Activated naive CD4-positive, alpha-beta T cell treated with anti-CD3 and anti-CD28 coated beads for 36 hours (primary cell): ENCODE results near the gene MERTK. TPM values are rescaled to one million over a fixed set of nuclear protein-coding genes. Genes with fewer than 3 reads are reported as not detected.
A peak's percentile ranks its signal among the peaks of the same experiment; 100 is the strongest.
"Not testable (repeated sequence)": the region's sequence is repeated elsewhere in the genome, so short reads cannot be mapped to it uniquely, and the experiment has no call there.

Experiments
- CTCF ChIA-PET: fragments of 350-600 bp; sonication (Branson Sonifier 250); formaldehyde crosslinking; loops from one replicate; lab custom pipeline; 2021; ENCODE audit warnings: antibody characterized with exemption; lab: Charles Lee
- DNase-seq: peaks from one replicate; pipeline ENCODE4 v3.0.0-alpha.2; 2020
- H3K27ac Mint-ChIP-seq: one replicate; pipeline ENCODE4 v1.8.0; 2021; ENCODE audit warnings: mild to moderate bottlenecking, mixed read lengths
- H3K27me3 Mint-ChIP-seq: one replicate; pipeline ENCODE4 v1.8.0; 2021; ENCODE audit warnings: low read depth, mixed read lengths
- H3K36me3 Mint-ChIP-seq: one replicate; pipeline ENCODE4 v1.8.0; 2021; ENCODE audit warnings: low read depth, mixed read lengths
- H3K4me1 Mint-ChIP-seq: one replicate; pipeline ENCODE4 v1.8.0; 2021; ENCODE audit warnings: low read depth, mixed read lengths
- H3K4me3 Mint-ChIP-seq: one replicate; pipeline ENCODE4 v1.8.0; 2021; ENCODE audit warnings: mild to moderate bottlenecking, moderate library complexity, mixed read lengths
- H3K9me3 Mint-ChIP-seq: one replicate; pipeline ENCODE4 v1.8.0; 2021; ENCODE audit warnings: mixed read lengths
- intact Hi-C: fragments of 100-400 bp; cut with micrococcal nuclease; formaldehyde crosslinking; loops from one replicate; pipeline ENCODE4 v1.15.1; 2023
- total RNA-seq, 2 experiments: library from RNA; stranded (reverse); gene quantifications; one replicate each; pipeline ENCODE4 v1.2.3, GENCODE V29; 2021

MERTK gene
- total RNA-seq, 2 experiments from 2014 or later, result 0.57 to 0.88 TPM

GRCh38 chr2:112041460-112041859 lies 143.1 kb downstream of the MERTK start:
- H3K27ac Mint-ChIP-seq, H3K27me3 Mint-ChIP-seq, intact Hi-C loops: not testable (repeated sequence)

DNA sequence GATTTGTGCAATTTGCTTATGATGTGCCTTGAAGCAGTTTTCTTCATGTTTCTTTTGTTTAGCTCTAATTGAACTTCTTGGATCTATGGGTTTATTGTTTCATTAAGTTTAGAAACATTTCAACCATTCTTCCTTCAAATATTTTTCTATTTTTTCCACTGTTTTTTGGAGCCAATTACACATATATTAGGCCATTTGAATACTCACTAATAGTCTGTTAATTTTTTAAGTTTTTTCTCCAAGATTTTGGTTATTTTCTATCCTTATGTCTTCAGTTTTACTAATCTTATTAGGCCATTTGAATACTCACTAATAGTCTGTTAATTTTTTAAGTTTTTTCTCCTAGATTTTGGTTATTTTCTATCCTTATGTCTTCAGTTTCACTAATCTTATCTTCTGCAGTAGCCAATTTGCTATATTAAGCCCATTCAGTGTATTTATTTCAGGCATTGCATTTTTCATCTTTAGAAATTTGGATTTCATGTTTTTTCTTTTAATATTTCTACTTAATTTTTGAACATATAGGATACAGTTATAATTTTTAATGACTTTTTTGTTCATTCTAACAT lies 147.1 kb downstream of the MERTK start:
- no peaks in the 10 kb centered on the region for H3K9me3 Mint-ChIP-seq
- no peak overlapping the region for H3K4me3 Mint-ChIP-seq
- H3K36me3 Mint-ChIP-seq, result no peaks in the 10 kb centered on the region
- CTCF ChIA-PET, result no interaction called here
- no peaks in the 10 kb centered on the region for H3K27me3 Mint-ChIP-seq
- no peaks in the 10 kb centered on the region for H3K4me1 Mint-ChIP-seq
- H3K27ac Mint-ChIP-seq, result no peak overlapping the region
- no peak for DNase-seq
- intact Hi-C loops, result no loop called here

More at GRCh38 chr2:112041460-112041859, 143.1 kb downstream of the MERTK start:
- H3K4me1 Mint-ChIP-seq, H3K36me3 Mint-ChIP-seq, DNase-seq, H3K9me3 Mint-ChIP-seq, CTCF ChIA-PET, H3K4me3 Mint-ChIP-seq: not testable (repeated sequence)

DNA sequence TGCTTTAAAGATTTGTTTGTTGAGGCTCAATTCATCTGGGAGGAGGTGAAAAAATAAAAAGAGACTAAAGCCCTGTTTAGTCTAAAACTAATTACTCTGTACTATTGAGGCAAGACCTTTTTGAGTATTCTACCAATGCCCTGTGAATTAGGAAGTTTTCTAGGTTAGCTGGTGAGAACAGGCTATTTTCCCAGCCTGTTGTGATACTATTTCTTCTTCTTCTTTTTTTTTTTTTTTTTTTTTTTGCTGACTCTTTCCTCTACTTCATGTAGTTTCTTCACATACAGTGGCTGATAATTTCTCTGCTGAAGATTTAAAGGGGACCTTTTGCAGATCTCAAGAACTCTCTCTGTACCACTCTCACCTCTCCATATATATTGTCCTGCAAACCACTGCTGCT lies 147.8 kb downstream of the MERTK start:
- Mint-ChIP-seq H3K36me3 (no peaks in the 10 kb centered on the region), H3K4me1 (no peaks in the 10 kb centered on the region), H3K27me3 (no peaks in the 10 kb centered on the region), H3K4me3 (no peak overlapping the region), H3K9me3 (no peaks in the 10 kb centered on the region), H3K27ac (no peak overlapping the region)
- no peak for DNase-seq
- CTCF ChIA-PET, result no interaction called here
- intact Hi-C loops, result no loop called here

- Mint-ChIP-seq H3K36me3 (no peaks in the 10 kb centered on the region), H3K9me3 (no peaks in the 10 kb centered on the region), H3K4me3 (no peak overlapping the region), H3K27me3 (no peaks in the 10 kb centered on the region), H3K27ac (no peak overlapping the region), H3K4me1 (no peaks in the 10 kb centered on the region)
- no peak for DNase-seq
- CTCF ChIA-PET, result interaction anchor here (0.6 to 1.5 kb wide), 6 partner anchors 61 to 164 kb away, joined by 3 to 15 read pairs (median 3); partner anchors contain the start of gene ANAPC1
- intact Hi-C loops, result loop anchor here (1.0 kb wide), 2 partner anchors 149 to 160 kb away; partner anchors contain the start of gene MERTK
Observed at GRCh38 chr2:112047537-112048235, 149.3 kb downstream of the MERTK start.

DNA sequence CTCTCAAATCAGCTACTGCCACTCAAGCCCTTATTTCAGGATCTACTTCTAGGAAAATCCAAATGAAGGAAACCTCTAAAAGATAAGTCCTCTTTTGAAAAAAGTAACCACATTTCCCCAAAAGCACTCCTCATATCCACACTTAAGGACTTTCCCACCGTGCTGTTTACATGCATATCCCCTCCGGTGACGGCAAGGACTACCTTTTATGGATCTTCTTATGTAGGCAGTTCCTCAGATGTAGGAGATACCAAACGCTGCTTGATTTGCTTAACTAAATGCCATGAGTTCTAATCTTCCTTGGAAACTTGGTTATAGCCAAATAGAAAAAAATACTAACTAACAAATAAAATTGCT lies 149.8 kb downstream of the MERTK start:
- intact Hi-C loops, result loop anchor here (1.0 kb wide), 2 partner anchors 150 to 161 kb away; partner anchors contain the start of gene MERTK
- CTCF ChIA-PET, result interaction anchor here (0.6 to 1.5 kb wide), 4 partner anchors 62 to 164 kb away, joined by 3 to 4 read pairs (median 3); partner anchors contain the start of gene ANAPC1
- Mint-ChIP-seq H3K27ac (no peak overlapping the region), H3K4me1 (peaks cover 1% of the 10 kb centered on the region), H3K27me3 (no peaks in the 10 kb centered on the region), H3K4me3 (no peak overlapping the region), H3K36me3 (no peaks in the 10 kb centered on the region), H3K9me3 (no peaks in the 10 kb centered on the region)
- DNase-seq, result no peak

- Mint-ChIP-seq H3K9me3 (no peaks in the 10 kb centered on the region), H3K4me3 (no peak overlapping the region), H3K27ac (no peak overlapping the region), H3K4me1 (peaks cover 8% of the 10 kb centered on the region), H3K27me3 (no peaks in the 10 kb centered on the region), H3K36me3 (no peaks in the 10 kb centered on the region)
- CTCF ChIA-PET, result interaction anchor here (0.7 to 3.8 kb wide), 4 partner anchors 109 to 161 kb away, joined by 3 to 23 read pairs (median 4); no protein-coding TSS in a partner anchor
- intact Hi-C loops, result loop anchor here (1.0 kb wide), 2 partner anchors 151 to 162 kb away; partner anchors contain the start of gene MERTK
- DNase-seq, result peak; percentile 54
Observed at GRCh38 chr2:112048887-112049286, 150.5 kb downstream of the MERTK start.

GRCh38 chr2:112050316-112050715 lies 151.9 kb downstream of the MERTK start:
- Mint-ChIP-seq H3K4me1 (peaks cover 9% of the 10 kb centered on the region), H3K27me3 (no peaks in the 10 kb centered on the region), H3K36me3 (no peaks in the 10 kb centered on the region), H3K27ac (no peak overlapping the region), H3K9me3 (no peaks in the 10 kb centered on the region), H3K4me3 (no peak overlapping the region)
- no peak for DNase-seq
- intact Hi-C loops, result no loop called here
- CTCF ChIA-PET, result interaction anchor here (0.8 to 3.8 kb wide), 7 partner anchors 13 to 167 kb away, joined by 3 to 23 read pairs (median 4); partner anchors contain the start of gene ANAPC1

DNA sequence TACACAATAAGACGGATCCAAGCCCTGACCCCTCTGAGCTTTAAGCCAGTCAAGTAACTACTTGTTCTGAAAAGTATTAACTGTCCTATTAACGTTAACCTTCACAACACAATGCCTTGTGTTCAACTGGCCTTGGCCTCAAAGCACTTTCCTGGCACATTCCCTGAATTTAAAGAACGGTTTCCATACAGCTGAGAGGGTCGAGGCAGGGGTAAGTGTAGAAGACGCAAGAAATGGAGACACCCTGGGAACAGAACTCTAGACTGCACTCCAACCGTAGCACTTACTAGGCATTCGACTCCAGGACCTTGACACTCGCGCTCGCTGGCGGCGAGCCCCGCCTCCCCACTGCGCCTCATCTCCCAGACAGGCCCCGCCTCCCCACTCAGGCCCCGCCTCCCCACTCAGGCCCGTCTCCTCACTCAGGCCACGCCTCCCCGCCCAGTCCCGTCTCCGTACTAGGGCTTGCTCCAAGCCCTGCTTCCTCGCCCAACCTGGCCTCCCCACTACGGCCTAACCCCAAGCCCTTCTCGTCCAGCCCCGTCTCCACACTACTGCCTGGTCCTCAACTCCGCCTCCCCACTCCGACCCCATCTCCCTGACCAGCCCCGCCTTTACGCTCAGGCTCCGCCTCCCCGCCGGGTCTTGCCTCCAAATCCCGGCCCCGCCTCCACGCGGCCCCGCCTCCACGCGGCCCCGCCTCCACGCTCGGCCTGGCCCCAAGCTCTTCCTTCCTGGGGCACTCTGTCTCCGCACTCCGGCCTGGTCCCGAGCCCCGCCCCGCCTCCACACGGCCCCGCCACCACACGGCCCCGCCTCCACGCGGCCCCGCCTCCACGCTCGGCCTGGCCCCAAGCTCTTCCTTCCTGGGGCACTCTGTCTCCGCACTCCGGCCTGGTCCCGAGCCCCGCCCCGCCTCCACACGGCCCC lies 155.8 kb downstream of the MERTK start:
- CTCF ChIA-PET, result interaction anchor here (1.2 to 1.4 kb wide), 2 partner anchors 10 to 166 kb away, joined by 4 read pairs; no protein-coding TSS in a partner anchor
- Mint-ChIP-seq H3K9me3 (no peaks in the 10 kb centered on the region), H3K27ac (peak overlapping the region; percentile 99), H3K27me3 (no peaks in the 10 kb centered on the region), H3K36me3 (peaks cover 11% of the 10 kb centered on the region), H3K4me1 (peaks cover 37% of the 10 kb centered on the region), H3K4me3 (peak overlapping the region; percentile 97)
- intact Hi-C loops, result loop anchor here (2.0 kb wide), 6 partner anchors 169 to 933 kb away; partner anchors contain the start of genes ANAPC1, BCL2L11, CHCHD5 and POLR1B
- peak; percentile 99 for DNase-seq

DNA sequence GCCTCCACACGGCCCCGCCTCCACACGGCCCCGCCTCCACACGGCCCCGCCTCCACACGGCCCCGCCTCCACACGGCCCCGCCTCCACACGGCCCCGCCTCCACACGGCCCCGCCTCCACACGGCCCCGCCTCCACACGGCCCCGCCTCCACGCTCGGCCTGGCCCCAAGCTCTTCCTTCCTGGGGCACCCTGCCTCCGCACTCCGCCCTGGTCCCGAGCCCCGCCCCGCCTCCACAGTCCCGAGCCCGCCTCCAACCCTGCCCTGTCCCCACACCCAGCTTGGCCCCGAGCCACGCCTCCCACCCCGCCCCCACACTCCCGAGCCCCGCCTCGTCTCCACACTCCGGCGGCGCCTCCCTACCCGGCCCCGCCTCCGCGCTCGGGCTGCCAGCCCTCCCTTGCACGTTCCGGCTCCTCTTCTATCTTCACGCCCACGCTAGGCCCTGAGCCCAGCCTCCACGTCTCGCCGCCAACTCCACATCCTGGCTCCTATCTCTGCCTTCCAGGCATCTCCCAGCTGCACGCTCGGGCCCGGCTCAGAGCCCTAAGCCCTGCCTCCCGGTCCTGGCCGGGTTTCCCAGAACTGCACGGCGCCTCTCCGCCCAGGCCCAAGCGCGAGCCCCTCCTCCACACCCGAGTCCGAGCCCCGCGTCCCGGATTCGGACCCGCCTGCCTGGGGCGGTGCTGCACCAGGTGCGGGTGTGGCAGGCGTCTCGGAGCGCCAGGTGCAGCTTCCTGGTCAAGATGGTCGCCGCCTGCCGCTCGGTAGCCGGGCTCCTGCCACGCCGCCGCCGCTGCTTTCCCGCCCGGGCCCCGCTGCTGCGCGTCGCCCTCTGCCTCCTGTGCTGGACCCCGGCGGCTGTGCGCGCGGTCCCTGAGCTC lies 156.7 kb downstream of the MERTK start, which contains the start of gene TMEM87B:
Gene TMEM87B (plus strand): TSS at position 423 of the 883 bp plus-strand sequence. CDS start 323 bp downstream, at position 746.
- CTCF ChIA-PET, result interaction anchor here (1.4 kb wide), 1 partner anchor 9 kb away, joined by 4 read pairs; no protein-coding TSS in a partner anchor
- H3K4me3 Mint-ChIP-seq, result peak within 1 kb of the TSS; percentile 97
- H3K9me3 Mint-ChIP-seq, result no peaks in the 10 kb centered on the region
- H3K36me3 Mint-ChIP-seq, result peaks cover 14% of the 10 kb centered on the region
- H3K27me3 Mint-ChIP-seq, result no peaks in the 10 kb centered on the region
- intact Hi-C loops, result loop anchor here (1.0 to 5.0 kb wide), 10 partner anchors 37 to 934 kb away; partner anchors contain the start of genes ANAPC1, BCL2L11, CHCHD5 and POLR1B
- peak within 1 kb of the TSS; percentile 99 for H3K27ac Mint-ChIP-seq
- DNase-seq, result peak; percentile 99
- peaks cover 42% of the 10 kb centered on the region for H3K4me1 Mint-ChIP-seq

DNA sequence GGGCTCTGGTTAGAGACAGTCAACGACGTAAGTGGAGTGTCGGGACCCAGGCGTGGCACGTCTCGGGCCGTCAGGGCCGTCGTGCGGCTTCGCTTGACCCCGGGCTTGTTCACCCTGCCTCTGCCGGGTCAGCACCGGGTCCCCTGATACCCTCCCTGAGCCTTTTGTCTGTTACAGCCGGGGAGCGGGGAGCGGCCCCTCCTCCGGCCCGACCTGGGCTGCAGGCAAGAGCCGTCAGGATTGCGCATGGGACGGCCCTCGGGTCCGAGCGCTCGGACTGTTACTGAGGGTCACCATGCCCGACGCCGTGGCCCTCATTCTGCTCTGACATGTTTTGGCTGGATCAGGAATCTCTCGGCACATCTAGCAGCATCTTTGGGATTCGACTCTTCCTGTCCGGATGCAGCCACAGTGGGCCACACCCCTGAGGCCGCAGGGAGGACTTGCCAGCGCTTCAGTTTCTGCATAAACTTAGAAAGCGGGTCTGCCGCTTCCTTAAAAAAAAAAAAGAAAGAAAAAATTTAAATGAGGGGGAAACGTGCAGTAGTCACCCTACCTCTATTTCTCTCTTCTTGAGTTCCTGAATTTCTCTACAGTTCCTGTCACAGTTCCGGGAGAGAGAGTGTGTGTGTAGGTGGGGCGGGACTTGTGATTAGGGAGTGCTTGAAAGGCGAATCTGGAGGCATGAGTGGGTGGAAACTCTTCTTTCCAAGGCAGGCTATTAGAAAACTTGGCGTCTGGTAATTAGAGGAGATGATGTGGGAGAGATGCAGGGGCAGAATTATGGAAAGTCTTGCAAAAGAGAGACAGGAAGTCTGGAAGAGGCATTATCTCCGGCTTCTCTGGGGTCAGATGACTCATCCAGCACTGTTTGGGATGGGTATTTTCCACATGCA lies 157.6 kb downstream of the MERTK start:
- Mint-ChIP-seq H3K4me3 (peak overlapping the region; percentile 96), H3K9me3 (no peaks in the 10 kb centered on the region), H3K36me3 (peaks cover 14% of the 10 kb centered on the region), H3K27me3 (no peaks in the 10 kb centered on the region), H3K27ac (peak overlapping the region; percentile 88), H3K4me1 (peaks cover 42% of the 10 kb centered on the region)
- intact Hi-C loops, result loop anchor here (1.0 to 5.0 kb wide), 10 partner anchors 36 to 935 kb away; partner anchors contain the start of genes ANAPC1, BCL2L11, CHCHD5 and POLR1B
- peak; percentile 51 for DNase-seq
- CTCF ChIA-PET, result interaction anchor here (1.4 kb wide), 1 partner anchor 8 kb away, joined by 4 read pairs; no protein-coding TSS in a partner anchor
